H1 (cell line): Measurements from ENCODE around the gene RNASET2. TPM values are rescaled to one million over a fixed set of nuclear protein-coding genes. Genes with fewer than 3 reads are reported as not detected.

Experiments used
- CTCF ChIA-PET: fragments of 300-600 bp; sonication (Branson Sonifier 250); formaldehyde crosslinking; loops from one replicate; lab custom pipeline; 2021; ENCODE audit not compliant: partially characterized antibody; lab: Charles Lee
- POLR2A ChIA-PET: fragments of 300-600 bp; sonication (Branson Sonifier 250); formaldehyde crosslinking; loops from one replicate; lab custom pipeline; 2021; ENCODE audit warnings: inconsistent platforms; ENCODE audit not compliant: partially characterized antibody; lab: Charles Lee
- DNase-seq, 2 experiments: peaks; one replicate each; pipeline versions ENCODE4 v3.0.0 to v3.0.0-alpha.2; 2010 to 2022; ENCODE audit warnings: low spot score in 2 of 2, low read depth in 1 of 2, mixed read lengths in 1 of 2
- FAIRE-seq: peaks from 2 replicates; lab custom pipeline; 2011; peaks lifted over from hg19 to GRCh38; lab: Jason Lieb, UNC
- H2AFZ ChIP-seq: 2 replicates; pipeline ENCODE4 v1.8.1; 2012; ENCODE audit warnings: low read length, inconsistent platforms
- H2AK5ac ChIP-seq: 2 replicates; pipeline ENCODE4 v1.6.1; 2013; ENCODE audit warnings: low read depth, low read length
- H2BK120ac ChIP-seq: replicated peaks from 2 replicates; pipeline ENCODE3; 2013; ENCODE audit warnings: low read depth, low read length, inconsistent platforms
- H2BK12ac ChIP-seq: 2 replicates; pipeline ENCODE4 v1.6.1; 2013; ENCODE audit warnings: low read depth, low read length
- H2BK15ac ChIP-seq: 2 replicates; pipeline ENCODE4 v1.6.1; 2013; ENCODE audit warnings: low read length
- H2BK20ac ChIP-seq: 2 replicates; pipeline ENCODE4 v1.6.1; 2013; ENCODE audit warnings: low read length
- H2BK5ac ChIP-seq: 2 replicates; pipeline ENCODE4 v1.6.1; 2013; ENCODE audit warnings: low read depth, low read length
- H3K14ac ChIP-seq: 2 replicates; pipeline ENCODE4 v1.6.1; 2013; ENCODE audit warnings: inconsistent platforms; ENCODE audit not compliant: insufficient read length
- H3K18ac ChIP-seq: 2 replicates; pipeline ENCODE4 v1.6.1; 2013; ENCODE audit warnings: low read length; ENCODE audit errors: extremely low read depth
- H3K23ac ChIP-seq: 2 replicates; pipeline ENCODE4 v1.6.1; 2013; ENCODE audit warnings: inconsistent platforms; ENCODE audit not compliant: insufficient read length
- H3K23me2 ChIP-seq: 2 replicates; pipeline ENCODE4 v1.6.1; 2013; ENCODE audit warnings: low read depth, low read length
- H3K27ac ChIP-seq: 2 replicates; pipeline ENCODE4 v1.6.1; 2011; ENCODE audit warnings: low read depth, low read length, inconsistent platforms
- H3K27me3 ChIP-seq, 4 experiments: replicated peaks in 1 of 4; 1 replicate in 1 of 4; 2 replicates in 3 of 4; pipeline versions ENCODE4 v1.6.1 to v1.8.1; 2011 to 2013; ENCODE audit warnings: low read length in 3 of 4, mild to moderate bottlenecking in 3 of 4, inconsistent platforms in 2 of 4, mixed read lengths in 2 of 4, moderate library complexity in 1 of 4; ENCODE audit not compliant: control insufficient read depth in 3 of 4, insufficient read depth in 3 of 4; ENCODE audit errors: extremely low read depth in 1 of 4
- H3K36me3 ChIP-seq, 4 experiments: 2 replicates each; pipeline versions ENCODE4 v1.6.1 to v1.8.1; 2011 to 2013; ENCODE audit warnings: mild to moderate bottlenecking in 4 of 4, low read length in 3 of 4, moderate library complexity in 2 of 4, control low read depth in 1 of 4, inconsistent platforms in 1 of 4; ENCODE audit not compliant: insufficient read depth in 4 of 4, control insufficient read depth in 2 of 4
- H3K4ac ChIP-seq: replicated peaks from 2 replicates; pipeline ENCODE3; 2013; ENCODE audit warnings: low read length, low read depth, mixed read lengths, inconsistent platforms; ENCODE audit not compliant: insufficient read length
- H3K4me1 ChIP-seq, 4 experiments: replicated peaks in 1 of 4; 1 replicate in 1 of 4; 2 replicates in 3 of 4; pipeline versions ENCODE4 v1.6.1 to v1.8.1; 2011 to 2013; ENCODE audit warnings: low read length in 3 of 4, inconsistent platforms in 2 of 4, mixed read lengths in 1 of 4; ENCODE audit not compliant: insufficient read depth in 4 of 4, control insufficient read depth in 3 of 4
- H3K4me2 ChIP-seq, 2 experiments: 2 replicates each; pipeline versions ENCODE4 v1.6.1 to v1.8.1; 2011 to 2013; ENCODE audit warnings: low read depth in 2 of 2, low read length in 2 of 2, control low read depth in 1 of 2, inconsistent platforms in 1 of 2, mild to moderate bottlenecking in 1 of 2; ENCODE audit not compliant: insufficient read depth in 1 of 2
- H3K4me3 ChIP-seq, 4 experiments: fragments of 200-600, 300-600 bp in 1 of 4; sonication (generic), shearing (Covaris generic), sonication (Bioruptor Twin) in 1 of 4; 2 replicates each; pipeline versions ENCODE4 v1.5.1 to v1.8.1; 2011 to 2016; ENCODE audit warnings: low read length in 4 of 4, low read depth in 3 of 4, control low read depth in 2 of 4, inconsistent platforms in 2 of 4, mild to moderate bottlenecking in 2 of 4, mixed read lengths in 1 of 4, moderate library complexity in 1 of 4; ENCODE audit not compliant: insufficient read depth in 2 of 4; ENCODE audit errors: extremely low read depth in 1 of 4
- H3K56ac ChIP-seq: replicated peaks from 2 replicates; pipeline ENCODE3; 2013; ENCODE audit warnings: low read depth, mild to moderate bottlenecking, mixed read lengths, low read length, inconsistent platforms; ENCODE audit not compliant: insufficient read length
- H3K79me1 ChIP-seq: 2 replicates; pipeline ENCODE4 v1.6.1; 2013; ENCODE audit warnings: low read depth, low read length, control low read depth
- H3K79me2 ChIP-seq, 2 experiments: 2 replicates each; pipeline versions ENCODE4 v1.6.1 to v1.8.1; 2012 to 2013; ENCODE audit warnings: low read length in 2 of 2, mild to moderate bottlenecking in 2 of 2, inconsistent platforms in 1 of 2; ENCODE audit not compliant: insufficient read depth in 2 of 2, control insufficient read depth in 1 of 2
- H3K9ac ChIP-seq, 4 experiments: replicated peaks in 1 of 4; 1 replicate in 1 of 4; 2 replicates in 3 of 4; pipeline versions ENCODE4 v1.6.1 to v1.8.1; 2011 to 2013; ENCODE audit warnings: low read depth in 3 of 4, low read length in 3 of 4, control low read depth in 2 of 4, mild to moderate bottlenecking in 2 of 4, moderate library complexity in 2 of 4, inconsistent platforms in 1 of 4; ENCODE audit errors: extremely low read depth in 1 of 4
- H3K9me3 ChIP-seq, 2 experiments: 2 replicates each; pipeline versions ENCODE4 v1.6.1 to v1.8.1; 2012 to 2013; ENCODE audit warnings: mild to moderate bottlenecking in 2 of 2, moderate library complexity in 2 of 2, control low read depth in 1 of 2, inconsistent platforms in 1 of 2, low read depth in 1 of 2, low read length in 1 of 2, mixed read lengths in 1 of 2; ENCODE audit not compliant: insufficient read depth in 2 of 2
- H4K20me1 ChIP-seq, 2 experiments: replicated peaks in 1 of 2; 2 replicates each; pipeline versions ENCODE3 to v1.8.1; 2011 to 2013; ENCODE audit warnings: inconsistent platforms in 2 of 2, low read length in 2 of 2, mild to moderate bottlenecking in 1 of 2; ENCODE audit not compliant: insufficient read depth in 2 of 2, control insufficient read depth in 1 of 2
- H4K5ac ChIP-seq: 2 replicates; pipeline ENCODE4 v1.6.1; 2013; ENCODE audit warnings: low read length, low read depth, mixed read lengths, inconsistent platforms; ENCODE audit not compliant: insufficient read length
- H4K8ac ChIP-seq: 2 replicates; pipeline ENCODE4 v1.8.0; 2013; ENCODE audit warnings: mild to moderate bottlenecking, moderate library complexity, low read length, inconsistent platforms; ENCODE audit not compliant: insufficient read depth; ENCODE audit errors: extremely low read depth
- H4K91ac ChIP-seq: replicated peaks from 2 replicates; pipeline ENCODE3; 2013; ENCODE audit warnings: low read length, mixed read lengths, inconsistent platforms; ENCODE audit not compliant: insufficient read length
- CTBP2 ChIP-seq: IDR thresholded peaks from 2 replicates; pipeline ENCODE4 v1.7.0; 2011; ENCODE audit warnings: borderline replicate concordance, mild to moderate bottlenecking, moderate library complexity, mixed read lengths, low read length; ENCODE audit not compliant: insufficient read depth, insufficient read length
- EP300 ChIP-seq, 2 experiments: IDR thresholded peaks; 1 replicate in 1 of 2; 2 replicates in 1 of 2; pipeline ENCODE4 v1.6.1; 2011 to 2012; ENCODE audit warnings: low read depth in 2 of 2, low read length in 2 of 2, mild to moderate bottlenecking in 2 of 2, borderline replicate concordance in 1 of 2, inconsistent platforms in 1 of 2, moderate library complexity in 1 of 2
- KDM4A ChIP-seq: IDR thresholded peaks from one replicate; pipeline ENCODE4 v1.7.1; 2012; ENCODE audit warnings: low read depth, mild to moderate bottlenecking, moderate library complexity, low read length, inconsistent platforms; ENCODE audit not compliant: severe bottlenecking
- RNF2 ChIP-seq: fragments of 200-900, 300-1000 bp; sonication (generic); IDR thresholded peaks from 2 replicates; pipeline ENCODE4 v1.7.1; 2016; ENCODE audit warnings: borderline replicate concordance, low read depth, mild to moderate bottlenecking, antibody characterized with exemption, low read length; ENCODE audit not compliant: poor library complexity, severe bottlenecking; ENCODE audit errors: missing control alignments
- WGBS, 2 experiments: shearing (Covaris generic) in 1 of 2; methylation state at CpG; one replicate each; pipeline versions ENCODE4 v1.1.6 to v1.1.7; 2013 to 2015; ENCODE audit warnings: low lambda C conversion rate in 2 of 2, mixed read lengths in 2 of 2, inconsistent platforms in 1 of 2, low coverage in 1 of 2, missing lambda C conversion rate in 1 of 2; ENCODE audit not compliant: insufficient replicate concordance in 2 of 2, insufficient coverage in 1 of 2, insufficient read length in 1 of 2; ENCODE audit errors: extremely low coverage in 1 of 2, missing lambda C conversion rate in 1 of 2; 5-methylcytosine and 5-hydroxymethylcytosine counted together
- polyA plus RNA-seq, 7 experiments: library from polyadenylated mRNA; depleted of rRNA in 3 of 7; stranded (reverse) in 5 of 7; unstranded in 2 of 7; fragments of >200 nt in 5 of 7; fragments of 200-250 nt in 2 of 7; gene quantifications; 1 replicate in 5 of 7; 2 replicates in 1 of 7; 4 replicates in 1 of 7; pipeline versions ENCODE4 v1.2.1 to v1.2.3, GENCODE V29; 2011 to 2013; ENCODE audit warnings: missing spikeins in 2 of 7, mixed read lengths in 2 of 7
- total RNA-seq: library from RNA; stranded (reverse); fragmentation: NEBNext Ultra II Directional; extraction: Animal tissue kit (Norgen Biotek cat#: 25700); gene quantifications from 2 replicates; pipeline ENCODE4 v1.2.1, GENCODE V29; 2021

Gene RNASET2
- total and polyA plus RNA-seq, 2 of the 8 experiments (the other 6 are each of a cell fraction or from before 2014, with no cell fraction given): 15.7 to 22.9 TPM

GRCh38 chr6:166908811-166909210 lies 47.5 kb downstream of the RNASET2 start:
- peaks cover 0 to 7% (median 6%) of the 10 kb centered on the region in 4 experiments; a peak in 6 of 7 replicates for H3K4me1 ChIP-seq
- no peak overlapping the region for H3K18ac ChIP-seq
- H2BK20ac ChIP-seq: no peak overlapping the region
- H3K79me1 ChIP-seq: no peaks in the 10 kb centered on the region
- CTCF ChIA-PET: interaction anchor here (1.2 kb wide), 1 partner anchor 122 kb away, joined by 3 read pairs; no protein-coding TSS in a partner anchor
- no peak overlapping the region for H2BK120ac ChIP-seq
- H3K23me2 ChIP-seq: no peaks in the 10 kb centered on the region
- no peak overlapping the region for H4K5ac ChIP-seq
- H3K4me2 ChIP-seq: no peak overlapping the region
- H3K14ac ChIP-seq: no peak overlapping the region
- H3K27ac ChIP-seq: no peak overlapping the region
- no peak overlapping the region for H3K4me3 ChIP-seq
- H4K20me1 ChIP-seq: no peaks in the 10 kb centered on the region
- no peak overlapping the region for H2AK5ac ChIP-seq
- POLR2A ChIA-PET: no interaction called here
- H2BK5ac ChIP-seq: no peak overlapping the region
- H4K91ac ChIP-seq: no peak overlapping the region
- no peak overlapping the region for H2AFZ ChIP-seq
- FAIRE-seq (no peak), DNase-seq (no peak)
- no peaks in the 10 kb centered on the region for H3K79me2 ChIP-seq
- H3K56ac ChIP-seq: no peak overlapping the region
- H3K27me3 ChIP-seq: no peaks in the 10 kb centered on the region
- no peak overlapping the region for H3K9ac ChIP-seq
- H3K23ac ChIP-seq: no peak overlapping the region
- no peak overlapping the region for H2BK12ac ChIP-seq
- no peaks in the 10 kb centered on the region for H3K9me3 ChIP-seq
- H2BK15ac ChIP-seq: no peak overlapping the region
- TF ChIP-seq KDM4A (no peak), RNF2 (no peak), EP300 (IDR thresholded peaks at IDR 0.05; ENCODE audit: borderline replicate concordance in 1 of 2, low read depth in 2 of 2, low read length in 2 of 2) (no peak), CTBP2 (no peak)
- H3K4ac ChIP-seq: no peak overlapping the region
- 93% methylated on average over 2 of the region's 2 CpGs; no CpG with 5 or more reads in 1 of the 2 experiments for WGBS, 2 experiments
- no peak overlapping the region for H4K8ac ChIP-seq
- no peaks in the 10 kb centered on the region for H3K36me3 ChIP-seq
